ENCODE measurements around the gene SLC5A8. TPM values are rescaled to one million over a fixed set of nuclear protein-coding genes. Genes with fewer than 3 reads are reported as not detected.

The SLC5A8 gene
- total RNA-seq = not detected

DNA sequence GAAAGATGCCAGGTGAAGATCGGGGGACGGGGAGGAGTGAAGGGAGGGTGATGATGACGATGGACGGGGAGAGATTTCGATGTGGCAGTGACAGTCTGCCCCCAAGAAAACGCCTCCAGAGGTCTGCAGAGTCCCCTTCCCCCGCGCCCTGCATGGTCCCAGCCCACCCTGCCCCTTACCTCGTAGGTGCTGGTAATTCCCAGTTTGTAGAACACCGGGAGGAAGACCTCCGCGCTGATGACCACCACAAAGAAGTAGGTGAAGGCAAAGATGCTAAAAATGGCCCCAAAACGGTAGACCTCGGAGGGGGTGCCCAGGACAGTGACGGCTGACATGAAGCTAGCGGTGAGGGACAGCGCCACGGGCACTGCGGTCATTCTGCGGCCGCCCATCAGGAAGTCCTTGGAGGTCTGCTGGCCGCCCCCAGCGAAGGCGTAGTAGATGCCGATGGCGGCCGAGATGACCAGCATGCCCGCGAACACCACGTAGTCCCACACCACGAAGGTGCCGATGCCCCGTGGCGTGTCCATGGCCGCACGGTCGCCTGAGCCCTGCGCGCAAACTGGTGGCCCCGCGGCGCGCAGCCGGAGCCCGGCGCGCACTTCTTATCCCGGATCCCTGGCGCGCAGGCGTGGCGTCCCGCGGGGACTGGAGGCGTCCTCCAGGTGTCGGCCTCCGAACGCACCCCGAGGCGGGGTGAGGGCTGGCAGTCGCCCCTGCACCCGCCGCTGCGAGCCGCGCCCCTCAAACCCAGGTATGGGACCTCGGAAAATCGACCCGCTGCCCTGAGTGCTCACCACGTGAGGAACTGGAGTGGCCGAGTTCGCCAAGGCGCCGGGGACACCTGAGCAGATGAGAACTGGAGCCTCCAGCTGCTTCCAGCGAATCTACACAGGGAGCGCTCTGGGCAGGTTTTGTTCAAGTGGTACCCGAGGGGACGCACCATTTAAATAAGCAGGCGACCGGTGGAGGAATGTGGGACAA, at the start of gene SLC5A8:
Gene SLC5A8 (minus strand): TSS at position 920 of the 984 bp plus-strand sequence. CDS start 390 bp downstream, at position 530.
- peaks cover 1% of the 10 kb centered on the region for H3K4me1 Mint-ChIP-seq (ENCODE audit: low read depth)
- H3K27ac Mint-ChIP-seq = no peak within 1 kb of the TSS
- peaks cover 1% of the 10 kb centered on the region for H3K36me3 Mint-ChIP-seq (ENCODE audit: low read depth)
- intact Hi-C loops (cut with micrococcal nuclease) = no loop called here
- no peak for DNase-seq
- no peak within 1 kb of the TSS for H3K4me3 Mint-ChIP-seq
- H3K27me3 Mint-ChIP-seq (ENCODE audit: low read depth) = peaks cover 42% of the 10 kb centered on the region
- peaks cover 6% of the 10 kb centered on the region for H3K9me3 Mint-ChIP-seq
- CTCF ChIA-PET = interaction anchor here (0.6 kb wide), 1 partner anchor 40 kb away, joined by 3 read pairs; no protein-coding TSS in a partner anchor

DNA sequence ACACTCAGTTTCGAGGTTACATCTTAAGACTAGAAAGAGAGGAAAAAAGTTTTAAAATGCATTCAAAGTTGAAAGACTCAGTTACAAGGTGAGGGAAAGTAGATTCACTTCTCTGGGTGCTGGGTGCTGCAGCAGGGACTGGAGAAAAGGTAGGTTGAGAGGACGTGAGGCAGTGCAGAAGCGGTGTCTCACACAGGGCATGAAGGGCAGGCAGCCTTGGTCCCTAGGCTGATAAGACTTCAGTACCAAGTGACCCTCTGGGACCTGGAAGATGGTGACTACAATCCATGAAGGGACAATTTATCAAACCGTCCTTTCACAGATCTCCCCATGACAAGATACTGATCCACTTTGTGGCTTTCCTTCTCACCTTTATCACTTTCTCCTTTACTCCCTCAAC, 47.3 kb upstream of the SLC5A8 start:
- H3K27me3 Mint-ChIP-seq (ENCODE audit: low read depth) = peaks cover 6% of the 10 kb centered on the region

DNA sequence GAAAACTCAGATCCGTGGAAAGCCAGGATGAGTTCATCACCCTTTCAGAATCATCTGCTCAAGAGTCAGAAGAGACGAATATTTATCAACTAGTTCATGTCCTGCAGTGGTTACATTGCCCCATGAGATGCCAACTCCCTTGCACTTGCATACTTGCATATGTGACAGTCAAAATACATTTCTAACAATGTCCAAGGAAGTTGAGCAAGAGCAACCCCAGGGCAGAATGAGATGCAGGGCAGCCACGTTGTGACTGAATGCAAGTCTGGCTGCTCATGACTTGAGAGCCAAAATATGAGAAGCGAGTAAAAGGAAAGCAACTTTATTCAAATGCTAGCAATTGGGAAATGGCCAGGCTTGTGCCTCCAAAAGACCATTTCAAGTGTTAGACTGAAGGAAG, 46.2 kb upstream of the SLC5A8 start:
- intact Hi-C loops (cut with micrococcal nuclease) = no loop called here
- Mint-ChIP-seq H3K4me1 (ENCODE audit: low read depth) (no peaks in the 10 kb centered on the region), H3K4me3 (no peak overlapping the region), H3K9me3 (no peaks in the 10 kb centered on the region), H3K27me3 (ENCODE audit: low read depth) (peaks cover 6% of the 10 kb centered on the region), H3K27ac (no peak overlapping the region), H3K36me3 (ENCODE audit: low read depth) (no peaks in the 10 kb centered on the region)
- DNase-seq = no peak
- CTCF ChIA-PET = no interaction called here

More for the DNA sequence above, 47.3 kb upstream of the SLC5A8 start:
- CTCF ChIA-PET = no interaction called here
- intact Hi-C loops (cut with micrococcal nuclease) = no loop called here
- Mint-ChIP-seq H3K27ac (no peak overlapping the region), H3K36me3 (ENCODE audit: low read depth) (no peaks in the 10 kb centered on the region), H3K4me3 (no peak overlapping the region), H3K9me3 (no peaks in the 10 kb centered on the region), H3K4me1 (ENCODE audit: low read depth) (no peaks in the 10 kb centered on the region)
- no peak for DNase-seq

DNA sequence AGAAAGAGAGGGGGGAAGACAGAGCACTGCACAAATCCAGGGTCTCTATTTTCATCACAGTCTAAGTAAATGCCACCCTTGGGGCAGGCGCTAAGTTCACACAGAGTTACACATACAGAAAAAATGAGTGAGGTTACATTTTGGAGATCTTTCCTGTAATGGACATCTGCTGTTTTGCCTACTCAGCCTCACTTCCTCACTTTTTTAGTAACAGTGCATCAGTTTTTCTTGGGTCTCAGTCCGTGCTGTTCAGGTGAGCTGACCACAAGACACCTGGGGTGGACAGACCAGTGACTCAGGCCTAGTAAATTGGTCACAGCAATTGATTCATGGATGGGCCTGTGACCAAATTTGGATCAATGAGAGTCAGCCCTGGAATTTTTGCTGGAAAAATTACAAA, 33.6 kb upstream of the SLC5A8 start:
- Mint-ChIP-seq H3K27ac (no peak overlapping the region), H3K4me3 (no peak overlapping the region), H3K4me1 (ENCODE audit: low read depth) (no peaks in the 10 kb centered on the region), H3K27me3 (ENCODE audit: low read depth) (peaks cover 2% of the 10 kb centered on the region), H3K36me3 (ENCODE audit: low read depth) (no peaks in the 10 kb centered on the region), H3K9me3 (peaks cover under 1% of the 10 kb centered on the region)
- no peak for DNase-seq
- intact Hi-C loops (cut with micrococcal nuclease) = no loop called here
- CTCF ChIA-PET = interaction anchor here (1.2 kb wide), 1 partner anchor 54 kb away, joined by 5 read pairs; no protein-coding TSS in a partner anchor

GRCh38 chr12:101243074-101243473, 33.0 kb upstream of the SLC5A8 start:
- intact Hi-C loops (cut with micrococcal nuclease) = no loop called here
- CTCF ChIA-PET = no interaction called here
- DNase-seq = no peak
- H3K9me3 Mint-ChIP-seq = peaks cover 2% of the 10 kb centered on the region
- no peaks in the 10 kb centered on the region for H3K36me3 Mint-ChIP-seq (ENCODE audit: low read depth)
- H3K27ac Mint-ChIP-seq = no peak overlapping the region
- H3K27me3 Mint-ChIP-seq (ENCODE audit: low read depth) = peaks cover 4% of the 10 kb centered on the region
- no peaks in the 10 kb centered on the region for H3K4me1 Mint-ChIP-seq (ENCODE audit: low read depth)
- H3K4me3 Mint-ChIP-seq = no peak overlapping the region

- H3K9me3 Mint-ChIP-seq = peaks cover 2% of the 10 kb centered on the region
- H3K27me3 Mint-ChIP-seq (ENCODE audit: low read depth) = peaks cover 4% of the 10 kb centered on the region
- H3K27ac Mint-ChIP-seq = no peak overlapping the region
- H3K4me1 Mint-ChIP-seq (ENCODE audit: low read depth) = no peaks in the 10 kb centered on the region
- no peak overlapping the region for H3K4me3 Mint-ChIP-seq
- intact Hi-C loops (cut with micrococcal nuclease) = loop anchor here (10.0 kb wide), 1 partner anchor 254 kb away; no protein-coding TSS in a partner anchor
- CTCF ChIA-PET = no interaction called here
- no peaks in the 10 kb centered on the region for H3K36me3 Mint-ChIP-seq (ENCODE audit: low read depth)
- DNase-seq = no peak
Observed at GRCh38 chr12:101238800-101239329, 28.8 kb upstream of the SLC5A8 start.

GRCh38 chr12:101238306-101238705, 28.3 kb upstream of the SLC5A8 start:
- no peak for DNase-seq
- Mint-ChIP-seq H3K36me3 (ENCODE audit: low read depth) (no peaks in the 10 kb centered on the region), H3K27me3 (ENCODE audit: low read depth) (peaks cover 4% of the 10 kb centered on the region), H3K9me3 (peaks cover 2% of the 10 kb centered on the region), H3K4me1 (ENCODE audit: low read depth) (no peaks in the 10 kb centered on the region), H3K27ac (no peak overlapping the region), H3K4me3 (no peak overlapping the region)
- intact Hi-C loops (cut with micrococcal nuclease) = loop anchor here (10.0 kb wide), 1 partner anchor 254 kb away; no protein-coding TSS in a partner anchor
- CTCF ChIA-PET = no interaction called here

- Mint-ChIP-seq H3K27ac (no peak overlapping the region), H3K4me3 (no peak overlapping the region), H3K9me3 (peaks cover 2% of the 10 kb centered on the region), H3K36me3 (ENCODE audit: low read depth) (no peaks in the 10 kb centered on the region), H3K27me3 (ENCODE audit: low read depth) (peaks cover 12% of the 10 kb centered on the region), H3K4me1 (ENCODE audit: low read depth) (no peaks in the 10 kb centered on the region)
- CTCF ChIA-PET = no interaction called here
- no peak for DNase-seq
- intact Hi-C loops (cut with micrococcal nuclease) = loop anchor here (10.0 kb wide), 1 partner anchor 251 kb away; no protein-coding TSS in a partner anchor
Observed at GRCh38 chr12:101235686-101236085, 25.6 kb upstream of the SLC5A8 start.

DNA sequence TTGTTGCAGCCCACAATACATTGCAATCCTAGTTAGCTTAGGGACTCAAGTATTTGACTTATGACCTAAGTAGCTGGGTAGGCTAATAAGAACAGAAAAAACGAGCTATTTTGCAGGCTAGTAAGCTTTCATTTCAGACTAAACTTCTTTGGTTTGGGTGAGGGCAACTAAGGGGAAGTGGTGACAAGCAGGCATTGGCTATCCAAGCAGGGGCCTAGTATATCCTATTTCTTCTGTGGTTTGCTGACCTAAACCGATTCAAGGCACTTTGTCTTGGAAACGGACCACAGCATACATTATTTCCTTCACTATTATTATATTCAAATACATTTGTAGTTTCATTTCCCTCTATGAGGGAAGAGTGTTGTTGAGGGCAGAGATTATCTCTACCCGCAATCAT, 21.6 kb upstream of the SLC5A8 start:
- DNase-seq = no peak

DNA sequence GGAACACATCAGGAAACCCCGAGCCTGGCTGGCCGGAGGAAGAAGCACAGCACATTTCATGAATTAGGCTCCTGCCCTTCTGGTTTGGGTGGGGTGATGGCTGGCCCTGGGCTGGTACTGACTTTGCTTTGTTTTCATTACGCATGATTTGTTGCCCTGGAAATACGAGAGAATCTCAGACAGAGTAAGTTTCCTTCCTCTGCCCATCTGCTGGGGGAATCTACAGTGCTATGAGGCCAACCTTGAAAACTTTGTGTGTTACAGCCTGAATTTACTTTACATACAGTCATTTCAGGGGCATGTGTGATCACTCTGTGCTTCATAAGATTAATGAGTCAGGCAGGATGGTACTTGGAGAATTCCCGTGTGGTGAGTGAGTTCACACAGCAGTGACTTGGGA, 20.5 kb upstream of the SLC5A8 start:
- Mint-ChIP-seq H3K4me1 (ENCODE audit: low read depth) (no peaks in the 10 kb centered on the region), H3K4me3 (no peak overlapping the region), H3K27ac (no peak overlapping the region), H3K36me3 (ENCODE audit: low read depth) (no peaks in the 10 kb centered on the region), H3K27me3 (ENCODE audit: low read depth) (peaks cover 8% of the 10 kb centered on the region), H3K9me3 (no peaks in the 10 kb centered on the region)
- intact Hi-C loops (cut with micrococcal nuclease) = loop anchor here (10.0 kb wide), 1 partner anchor 246 kb away; no protein-coding TSS in a partner anchor
- DNase-seq = no peak
- CTCF ChIA-PET = no interaction called here

More for the DNA sequence above, 21.6 kb upstream of the SLC5A8 start:
- intact Hi-C loops (cut with micrococcal nuclease) = loop anchor here (10.0 kb wide), 1 partner anchor 247 kb away; no protein-coding TSS in a partner anchor
- Mint-ChIP-seq H3K9me3 (no peaks in the 10 kb centered on the region), H3K36me3 (ENCODE audit: low read depth) (no peaks in the 10 kb centered on the region), H3K4me1 (ENCODE audit: low read depth) (no peaks in the 10 kb centered on the region), H3K27me3 (ENCODE audit: low read depth) (peaks cover 8% of the 10 kb centered on the region), H3K4me3 (no peak overlapping the region), H3K27ac (no peak overlapping the region)
- CTCF ChIA-PET = no interaction called here

GRCh38 chr12:101229841-101230241, 19.8 kb upstream of the SLC5A8 start:
- CTCF ChIA-PET = no interaction called here
- H3K27ac Mint-ChIP-seq = no peak overlapping the region
- no peaks in the 10 kb centered on the region for H3K36me3 Mint-ChIP-seq (ENCODE audit: low read depth)
- no peaks in the 10 kb centered on the region for H3K4me1 Mint-ChIP-seq (ENCODE audit: low read depth)
- H3K27me3 Mint-ChIP-seq (ENCODE audit: low read depth) = peaks cover 8% of the 10 kb centered on the region
- no peak overlapping the region for H3K4me3 Mint-ChIP-seq
- intact Hi-C loops (cut with micrococcal nuclease) = loop anchor here (10.0 kb wide), 1 partner anchor 245 kb away; no protein-coding TSS in a partner anchor
- H3K9me3 Mint-ChIP-seq = no peaks in the 10 kb centered on the region
- DNase-seq = no peak

DNA sequence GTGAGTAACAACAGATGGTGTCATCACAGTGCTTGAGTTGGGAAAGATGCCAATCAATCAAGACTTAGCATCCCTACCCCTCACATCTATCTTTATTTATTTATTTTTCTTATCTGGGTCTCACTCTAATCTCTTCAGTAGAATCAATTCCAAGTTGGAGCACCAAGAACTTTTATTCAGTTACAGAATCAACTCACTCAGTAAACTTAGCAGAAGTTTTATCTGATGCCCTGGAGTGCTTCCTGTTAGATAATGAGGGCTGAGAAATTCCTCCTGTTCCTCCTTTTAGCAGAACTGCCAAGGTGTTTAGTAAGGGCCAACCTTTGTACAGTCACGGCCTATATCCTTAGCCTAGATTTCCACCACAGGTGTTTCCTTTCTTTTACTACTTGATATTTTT, 11.3 kb upstream of the SLC5A8 start:
- H3K36me3 Mint-ChIP-seq (ENCODE audit: low read depth) = no peaks in the 10 kb centered on the region
- no peak for DNase-seq
- peaks cover 18% of the 10 kb centered on the region for H3K27me3 Mint-ChIP-seq (ENCODE audit: low read depth)
- H3K4me1 Mint-ChIP-seq (ENCODE audit: low read depth) = no peaks in the 10 kb centered on the region
- CTCF ChIA-PET = no interaction called here
- no peak overlapping the region for H3K4me3 Mint-ChIP-seq
- no peak overlapping the region for H3K27ac Mint-ChIP-seq
- intact Hi-C loops (cut with micrococcal nuclease) = no loop called here
- no peaks in the 10 kb centered on the region for H3K9me3 Mint-ChIP-seq
